ENCODE data around the gene PHLDB1. TPM values are rescaled to one million over a fixed set of nuclear protein-coding genes. Genes with fewer than 3 reads are reported as not detected.

Gene PHLDB1
- total RNA-seq, 4 donors from 2014 or later: 299 to 365 (median 323) TPM

GRCh38 chr11:118618115-118618990 lies 10.9 kb downstream of the PHLDB1 start:
- Histone ChIP-seq H3K9me3 (no peaks in the 10 kb centered on the region), H3K4me3 (peak overlapping the region in 2 of 4 donors; percentile 7 to 15), H3K36me3 (peaks cover 5 to 45% (median 9%) of the 10 kb centered on the region in 3 donors), H3K4me1 (peaks cover 5 to 99% (median 73%) of the 10 kb centered on the region in 4 donors), H3K27me3 (no peaks in the 10 kb centered on the region), H3K27ac (peak overlapping the region; percentile 61 to 99 (median 86))
- peak in 1 of 2 donors; percentile 75 for TF ChIP-seq EP300 (IDR thresholded peaks at IDR 0.05)
- TF ChIP-seq, protein P1, sequence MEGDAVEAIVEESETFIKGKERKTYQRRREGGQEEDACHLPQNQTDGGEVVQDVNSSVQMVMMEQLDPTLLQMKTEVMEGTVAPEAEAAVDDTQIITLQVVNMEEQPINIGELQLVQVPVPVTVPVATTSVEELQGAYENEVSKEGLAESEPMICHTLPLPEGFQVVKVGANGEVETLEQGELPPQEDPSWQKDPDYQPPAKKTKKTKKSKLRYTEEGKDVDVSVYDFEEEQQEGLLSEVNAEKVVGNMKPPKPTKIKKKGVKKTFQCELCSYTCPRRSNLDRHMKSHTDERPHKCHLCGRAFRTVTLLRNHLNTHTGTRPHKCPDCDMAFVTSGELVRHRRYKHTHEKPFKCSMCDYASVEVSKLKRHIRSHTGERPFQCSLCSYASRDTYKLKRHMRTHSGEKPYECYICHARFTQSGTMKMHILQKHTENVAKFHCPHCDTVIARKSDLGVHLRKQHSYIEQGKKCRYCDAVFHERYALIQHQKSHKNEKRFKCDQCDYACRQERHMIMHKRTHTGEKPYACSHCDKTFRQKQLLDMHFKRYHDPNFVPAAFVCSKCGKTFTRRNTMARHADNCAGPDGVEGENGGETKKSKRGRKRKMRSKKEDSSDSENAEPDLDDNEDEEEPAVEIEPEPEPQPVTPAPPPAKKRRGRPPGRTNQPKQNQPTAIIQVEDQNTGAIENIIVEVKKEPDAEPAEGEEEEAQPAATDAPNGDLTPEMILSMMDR (IDR thresholded peaks at IDR 0.05): no peak
- no peak for TF ChIP-seq POLR2A (IDR thresholded peaks at IDR 0.05)
- WGBS, 2 donors: 17 to 19% methylated on average over 11 of the region's 11 CpGs
- peak; percentile 62 to 76 for DNase-seq (ENCODE audit: low spot score in 2 of 2)

DNA sequence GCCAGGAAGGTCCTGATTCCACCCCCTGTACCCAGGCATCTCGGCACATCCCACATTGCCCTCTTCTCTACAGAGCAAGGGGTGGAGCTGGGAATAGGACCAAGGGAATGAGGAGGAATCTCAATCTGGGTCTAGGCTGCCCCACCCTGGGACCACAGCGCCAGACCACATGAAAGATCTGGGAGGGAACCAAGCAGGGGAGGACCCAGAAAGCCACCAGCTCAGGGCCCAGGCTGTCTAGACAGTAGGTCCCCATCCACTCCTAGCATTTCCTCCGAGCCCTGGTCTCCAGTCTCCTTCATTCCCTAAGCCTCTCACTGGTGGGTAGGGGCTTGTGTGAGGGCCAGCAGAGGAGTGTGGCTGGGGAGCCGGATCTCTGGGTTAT lies 11.6 kb downstream of the PHLDB1 start:
- TF ChIP-seq POLR2A (IDR thresholded peaks at IDR 0.05): no peak
- TF ChIP-seq, protein P1 (IDR thresholded peaks at IDR 0.05): no peak
- peak in 1 of 2 donors; percentile 20 for TF ChIP-seq EP300 (IDR thresholded peaks at IDR 0.05)
- Histone ChIP-seq H3K4me3 (peak overlapping the region in 2 of 4 donors; percentile 7 to 15), H3K9me3 (no peaks in the 10 kb centered on the region), H3K27ac (peak overlapping the region; percentile 61 to 99 (median 86)), H3K27me3 (no peaks in the 10 kb centered on the region), H3K36me3 (peaks cover 5 to 41% (median 9%) of the 10 kb centered on the region in 3 donors), H3K4me1 (peaks cover 5 to 94% (median 74%) of the 10 kb centered on the region in 4 donors)
- 3 to 24% methylated on average over 3 to 4 of the region's 4 CpGs for WGBS, 2 donors
- DNase-seq (ENCODE audit: low spot score in 2 of 2): peak; percentile 62 to 74

- peak overlapping the region; percentile 61 to 99 (median 86) for H3K27ac ChIP-seq
- peak in 1 of 2 donors; percentile 52 for DNase-seq (ENCODE audit: low spot score in 2 of 2)
- H3K27me3 ChIP-seq: no peaks in the 10 kb centered on the region
- peaks cover 5 to 89% (median 73%) of the 10 kb centered on the region in 4 donors for H3K4me1 ChIP-seq
- no peak overlapping the region for H3K4me3 ChIP-seq
- WGBS, 2 donors: 19 to 26% methylated on average over 6 of the region's 6 CpGs
- TF ChIP-seq EP300 (IDR thresholded peaks at IDR 0.05) (no peak), POLR2A (IDR thresholded peaks at IDR 0.05) (no peak)
- TF ChIP-seq, protein P1 (IDR thresholded peaks at IDR 0.05): no peak
- peaks cover 5 to 36% (median 9%) of the 10 kb centered on the region in 3 donors for H3K36me3 ChIP-seq
- no peaks in the 10 kb centered on the region for H3K9me3 ChIP-seq
Measured at GRCh38 chr11:118619444-118620197, 12.2 kb downstream of the PHLDB1 start.

DNA sequence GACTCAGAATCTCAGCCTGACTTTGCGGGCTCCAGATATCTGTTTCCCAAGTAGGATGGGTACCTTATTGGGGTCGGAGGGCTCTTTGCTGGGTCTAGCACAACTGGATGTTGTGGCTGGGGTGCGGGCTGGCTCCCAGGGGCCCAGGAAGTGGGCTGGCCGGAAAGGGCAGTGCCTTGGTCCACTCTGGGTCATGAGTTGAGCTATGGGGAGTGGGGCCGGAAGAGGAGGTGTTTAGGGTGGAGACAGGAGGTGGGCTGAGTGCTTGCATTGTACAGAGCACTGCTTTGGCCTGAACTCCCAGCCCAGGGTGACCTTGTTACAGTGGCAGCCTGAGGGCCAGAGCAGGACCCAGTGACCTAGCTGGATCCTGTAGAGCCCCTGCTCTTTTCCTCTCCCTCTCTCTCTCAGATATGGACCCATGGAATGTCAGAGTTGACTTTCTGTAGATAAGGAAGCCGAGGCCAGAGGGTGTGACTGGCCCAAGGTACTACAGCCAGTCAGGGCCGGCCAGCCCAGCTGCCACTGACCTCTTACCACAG lies 13.2 kb downstream of the PHLDB1 start:
- Histone ChIP-seq H3K4me3 (peak overlapping the region; percentile 36 to 53 (median 42)), H3K27ac (peak overlapping the region; percentile 61 to 99 (median 86)), H3K4me1 (peaks cover 5 to 89% (median 70%) of the 10 kb centered on the region in 4 donors), H3K36me3 (peaks cover 5 to 36% (median 5%) of the 10 kb centered on the region in 3 donors), H3K27me3 (no peaks in the 10 kb centered on the region), H3K9me3 (no peaks in the 10 kb centered on the region)
- WGBS, 2 donors: 33 to 44% methylated on average over 7 of the region's 7 CpGs
- DNase-seq (ENCODE audit: low spot score in 2 of 2): no peak
- TF ChIP-seq EP300 (IDR thresholded peaks at IDR 0.05) (no peak), POLR2A (IDR thresholded peaks at IDR 0.05) (no peak)
- TF ChIP-seq, protein P1 (IDR thresholded peaks at IDR 0.05): no peak
